ENCODE data around the gene ATF7. TPM values are rescaled to one million over a fixed set of nuclear protein-coding genes. Genes with fewer than 3 reads are reported as not detected.

The ATF7 gene
- total and polyA plus RNA-seq, 2 donors (not counting 1 experiment from before 2014, with no cell fraction given), result 15.7 to 42.2 TPM

GRCh38 chr12:53510181-53510812 is 115.9 kb downstream of the ATF7 start:
- peaks cover 6 to 8% of the 10 kb centered on the region in 2 donors for H3K4me1 ChIP-seq (ENCODE audit: control insufficient read depth in 2 of 2, insufficient read depth in 2 of 2, low read length in 2 of 2)
- ATAC-seq (ENCODE audit: low read depth) (no peak), DNase-seq (no peak)
- H2AFZ ChIP-seq (ENCODE audit: insufficient read depth, low read depth, low read length, poor library complexity, severe bottlenecking), result no peak overlapping the region
- 97% methylated on average over 6 of the region's 9 CpGs for WGBS (ENCODE audit: insufficient coverage)
- no peaks in the 10 kb centered on the region for H3K27me3 ChIP-seq (replicated peaks in 1 of 4; ENCODE audit: control extremely low read depth in 1 of 4, control insufficient read depth in 3 of 4, insufficient read depth in 4 of 4, low read length in 3 of 4)
- Mint-ChIP-seq H3K27ac (no peak overlapping the region), H3K4me1 (peaks cover 10% of the 10 kb centered on the region), H3K27me3 (no peaks in the 10 kb centered on the region), H3K4me3 (no peak overlapping the region), H3K9me3 (ENCODE audit: insufficient read depth) (no peaks in the 10 kb centered on the region)
- no peak overlapping the region for H3K4me2 ChIP-seq (replicated peaks; ENCODE audit: low read depth, low read length, poor library complexity, severe bottlenecking)
- H3K4me3 ChIP-seq (ENCODE audit: control extremely low read depth in 1 of 5, extremely low read depth in 1 of 5, insufficient read depth in 1 of 5, low read depth in 2 of 5, low read length in 4 of 5), result no peak overlapping the region
- H4K20me1 ChIP-seq (ENCODE audit: control insufficient read depth, insufficient read depth, low read length, poor library complexity, severe bottlenecking), result no peaks in the 10 kb centered on the region
- H3K27ac ChIP-seq (ENCODE audit: low read length in 2 of 2), result no peak overlapping the region
- POLR2A ChIA-PET, result interaction anchor here (0.9 kb wide), 1 partner anchor 9 kb away, joined by 3 read pairs; the partner anchor contains the start of gene TARBP2
- no peak overlapping the region for H3K9ac ChIP-seq (ENCODE audit: low read length)
- CTCF ChIA-PET, result interaction anchor here (0.9 to 4.4 kb wide), 10 partner anchors 9 to 186 kb away, joined by 3 to 63 read pairs (median 26); partner anchors contain the start of genes AMHR2, ATP5MC2, MAP3K12 and TARBP2
- H3K36me3 ChIP-seq (replicated peaks in 1 of 2; ENCODE audit: control extremely low read depth in 1 of 2, control insufficient read depth in 1 of 2, extremely low read depth in 1 of 2, insufficient read depth in 2 of 2, low read length in 1 of 2), result peaks cover 0 to 53% of the 10 kb centered on the region in 2 experiments
- no peaks in the 10 kb centered on the region for H3K79me2 ChIP-seq (ENCODE audit: control insufficient read depth, insufficient read depth, low read length)
- TF ChIP-seq, protein P1, sequence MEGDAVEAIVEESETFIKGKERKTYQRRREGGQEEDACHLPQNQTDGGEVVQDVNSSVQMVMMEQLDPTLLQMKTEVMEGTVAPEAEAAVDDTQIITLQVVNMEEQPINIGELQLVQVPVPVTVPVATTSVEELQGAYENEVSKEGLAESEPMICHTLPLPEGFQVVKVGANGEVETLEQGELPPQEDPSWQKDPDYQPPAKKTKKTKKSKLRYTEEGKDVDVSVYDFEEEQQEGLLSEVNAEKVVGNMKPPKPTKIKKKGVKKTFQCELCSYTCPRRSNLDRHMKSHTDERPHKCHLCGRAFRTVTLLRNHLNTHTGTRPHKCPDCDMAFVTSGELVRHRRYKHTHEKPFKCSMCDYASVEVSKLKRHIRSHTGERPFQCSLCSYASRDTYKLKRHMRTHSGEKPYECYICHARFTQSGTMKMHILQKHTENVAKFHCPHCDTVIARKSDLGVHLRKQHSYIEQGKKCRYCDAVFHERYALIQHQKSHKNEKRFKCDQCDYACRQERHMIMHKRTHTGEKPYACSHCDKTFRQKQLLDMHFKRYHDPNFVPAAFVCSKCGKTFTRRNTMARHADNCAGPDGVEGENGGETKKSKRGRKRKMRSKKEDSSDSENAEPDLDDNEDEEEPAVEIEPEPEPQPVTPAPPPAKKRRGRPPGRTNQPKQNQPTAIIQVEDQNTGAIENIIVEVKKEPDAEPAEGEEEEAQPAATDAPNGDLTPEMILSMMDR (IDR thresholded peaks at IDR 0.05), result no peak
- TF ChIP-seq EZH2 (IDR thresholded peaks at IDR 0.05; ENCODE audit: borderline replicate concordance, insufficient read depth, low read depth, low read length, poor library complexity, severe bottlenecking), result no peak
- no peaks in the 10 kb centered on the region for H3K9me3 ChIP-seq (ENCODE audit: control extremely low read depth in 1 of 3, control insufficient read depth in 2 of 3, insufficient read depth in 1 of 3, low read length in 2 of 3)
- intact Hi-C loops (cut with micrococcal nuclease), result no loop called here

All from B cell (primary cell).